GM12873 (cell line): ENCODE data around the gene TTC19.

Experiments
- CTCF ChIP-seq: IDR thresholded peaks from 2 replicates; pipeline ENCODE4 v1.5.1; 2012; ENCODE audit warnings: low read depth, mild to moderate bottlenecking, moderate library complexity, low read length, control low read depth; ENCODE audit not compliant: insufficient read depth; ENCODE audit errors: missing control alignments

Gene TTC19

GRCh38 chr17:16019347-16019746 is 19.7 kb downstream of the TTC19 start:
- no peak for TF ChIP-seq CTCF

GRCh38 chr17:16023881-16024280 is 24.3 kb downstream of the TTC19 start:
- no peak for TF ChIP-seq CTCF

DNA sequence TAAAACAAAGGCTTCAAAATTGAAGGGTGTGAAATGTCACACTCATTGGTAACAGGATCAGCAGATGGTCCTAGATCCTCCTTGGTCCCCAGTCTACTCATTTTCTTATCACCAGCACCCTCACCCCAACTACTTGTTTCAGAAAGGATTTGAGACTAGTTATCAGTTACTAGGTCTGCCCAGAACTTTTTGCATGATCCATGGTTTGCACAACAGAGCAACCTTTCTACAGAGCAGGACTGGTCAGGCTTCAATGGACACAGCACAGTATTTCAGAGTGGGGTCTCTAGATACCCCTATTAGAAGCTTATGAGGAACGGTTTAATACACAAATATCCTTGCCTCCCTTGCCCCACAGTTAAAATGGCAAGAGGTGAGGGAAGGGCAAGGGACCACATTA is 25.6 kb downstream of the TTC19 start:
- no peak for TF ChIP-seq CTCF

DNA sequence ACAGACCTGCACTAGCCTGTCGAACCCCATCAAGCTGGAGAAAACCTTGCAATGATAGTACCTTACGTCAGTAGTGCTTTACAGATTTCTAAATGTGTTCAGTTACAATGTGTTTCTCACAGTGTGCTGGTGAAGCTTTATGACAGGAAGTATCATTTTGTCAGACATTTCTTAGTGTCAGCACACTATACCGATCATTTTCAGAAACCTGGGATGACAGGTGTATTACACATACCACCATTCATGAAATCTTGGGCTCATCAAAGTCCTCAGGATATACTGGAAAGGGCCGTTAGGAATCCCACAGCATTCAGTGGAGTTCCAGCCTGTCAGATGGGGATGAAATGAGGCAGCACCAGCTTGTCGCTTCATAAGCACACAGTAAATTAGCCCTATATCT is 27.3 kb downstream of the TTC19 start:
- TF ChIP-seq CTCF = no peak

GRCh38 chr17:16027708-16028584 is 28.3 kb downstream of the TTC19 start:
- TF ChIP-seq CTCF = no peak

GRCh38 chr17:16033729-16034349 is 34.2 kb downstream of the TTC19 start:
- no peak for TF ChIP-seq CTCF

DNA sequence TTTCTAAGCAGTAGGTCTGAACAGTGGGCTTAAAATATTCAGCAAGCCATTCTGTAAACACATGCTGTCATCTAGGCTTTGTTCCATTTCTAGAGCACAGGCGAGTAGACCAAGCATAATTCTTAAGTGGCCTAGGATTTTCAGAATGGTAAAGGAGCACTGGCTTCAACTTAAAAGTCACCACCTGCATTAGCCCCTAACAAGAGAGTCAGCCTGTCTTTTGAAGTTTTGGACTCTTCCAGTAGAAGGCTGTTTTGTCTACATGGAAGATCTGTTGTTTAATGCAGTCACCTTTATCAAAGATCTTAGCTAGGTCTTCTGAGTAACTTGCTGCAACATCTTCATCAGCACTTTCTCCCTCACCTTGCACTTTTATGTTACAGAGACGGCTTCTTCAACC is 36.6 kb downstream of the TTC19 start:
- TF ChIP-seq CTCF = no peak
